Left kidney (tissue), 2 donors: Measurements from ENCODE around the gene RALGAPA1. TPM values are rescaled to one million over a fixed set of nuclear protein-coding genes. Genes with fewer than 3 reads are reported as not detected.
A peak's percentile ranks its signal among the peaks of the same experiment; 100 is the strongest.
"Not testable (repeated sequence)": the region's sequence is repeated elsewhere in the genome, so short reads cannot be mapped to it uniquely, and the experiment has no call there.

Source experiments
- DNase-seq: peaks from one replicate; pipeline ENCODE4 v3.0.0-alpha.2; 2013
- polyA plus RNA-seq: library from polyadenylated mRNA; unstranded; fragments of 120-200 nt; gene quantifications from one replicate; pipeline ENCODE4 v1.2.1, GENCODE V29; 2013; ENCODE audit not compliant: insufficient read length

RALGAPA1 gene
- polyA plus RNA-seq, 1 donor: 48.7 TPM

DNA sequence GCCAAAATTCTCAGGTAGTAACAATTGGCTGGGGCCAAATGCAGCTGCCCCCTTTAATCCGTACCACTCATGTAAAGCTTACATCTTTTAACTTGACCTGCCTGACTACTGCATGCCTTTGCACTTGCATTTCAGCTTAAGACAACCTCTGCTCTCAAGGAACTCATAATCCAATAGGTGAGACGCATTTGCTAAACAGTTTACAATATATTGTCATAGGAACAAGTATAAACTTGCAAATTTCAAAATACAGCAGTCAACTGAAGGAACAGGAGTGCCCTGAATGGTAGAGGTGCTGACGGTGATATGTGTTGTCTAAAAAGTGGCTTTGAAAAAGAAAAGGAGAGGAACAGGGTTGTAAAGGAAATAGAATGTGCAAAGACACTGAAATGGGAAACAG, 13.4 kb upstream of the RALGAPA1 start:
- DNase-seq: no peak

DNA sequence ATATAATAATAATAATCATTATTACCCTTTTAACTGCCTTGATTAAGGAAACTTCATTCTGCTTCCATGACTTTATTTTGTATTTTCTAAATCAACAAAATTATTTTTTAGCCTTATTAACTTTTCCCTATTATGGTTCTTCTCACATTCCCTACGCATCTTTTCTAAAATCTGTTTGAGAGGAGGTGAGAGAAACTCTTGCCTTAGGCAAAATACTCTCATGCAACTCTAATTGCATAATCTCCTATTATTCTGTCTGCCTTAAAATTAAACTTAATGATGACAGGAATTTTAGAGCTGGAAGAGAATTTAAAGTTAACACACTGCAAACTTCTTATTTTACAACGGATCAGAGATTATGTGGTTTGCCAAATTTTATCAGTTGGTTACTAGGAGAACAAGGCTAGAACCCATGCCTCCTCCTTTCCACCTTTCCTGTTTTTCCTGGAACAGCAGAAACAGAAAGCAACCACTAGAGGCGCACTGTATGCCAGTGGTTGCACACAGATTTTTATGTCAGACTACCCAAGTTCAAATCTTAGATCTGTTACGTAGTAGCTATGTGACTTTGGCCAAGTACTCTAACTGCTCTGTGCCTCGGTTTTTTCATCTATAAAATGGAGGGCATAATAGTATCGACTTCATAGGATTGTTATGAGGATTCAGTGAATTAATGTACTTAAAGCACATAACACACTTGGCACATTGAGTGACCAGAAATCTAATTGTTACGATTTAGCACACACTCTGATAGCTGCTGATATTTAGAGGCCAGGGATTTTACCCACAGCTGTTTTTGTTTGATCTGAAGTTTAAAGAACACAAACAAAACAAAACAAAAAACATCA, 12.7 kb upstream of the RALGAPA1 start:
- no peak for DNase-seq

DNA sequence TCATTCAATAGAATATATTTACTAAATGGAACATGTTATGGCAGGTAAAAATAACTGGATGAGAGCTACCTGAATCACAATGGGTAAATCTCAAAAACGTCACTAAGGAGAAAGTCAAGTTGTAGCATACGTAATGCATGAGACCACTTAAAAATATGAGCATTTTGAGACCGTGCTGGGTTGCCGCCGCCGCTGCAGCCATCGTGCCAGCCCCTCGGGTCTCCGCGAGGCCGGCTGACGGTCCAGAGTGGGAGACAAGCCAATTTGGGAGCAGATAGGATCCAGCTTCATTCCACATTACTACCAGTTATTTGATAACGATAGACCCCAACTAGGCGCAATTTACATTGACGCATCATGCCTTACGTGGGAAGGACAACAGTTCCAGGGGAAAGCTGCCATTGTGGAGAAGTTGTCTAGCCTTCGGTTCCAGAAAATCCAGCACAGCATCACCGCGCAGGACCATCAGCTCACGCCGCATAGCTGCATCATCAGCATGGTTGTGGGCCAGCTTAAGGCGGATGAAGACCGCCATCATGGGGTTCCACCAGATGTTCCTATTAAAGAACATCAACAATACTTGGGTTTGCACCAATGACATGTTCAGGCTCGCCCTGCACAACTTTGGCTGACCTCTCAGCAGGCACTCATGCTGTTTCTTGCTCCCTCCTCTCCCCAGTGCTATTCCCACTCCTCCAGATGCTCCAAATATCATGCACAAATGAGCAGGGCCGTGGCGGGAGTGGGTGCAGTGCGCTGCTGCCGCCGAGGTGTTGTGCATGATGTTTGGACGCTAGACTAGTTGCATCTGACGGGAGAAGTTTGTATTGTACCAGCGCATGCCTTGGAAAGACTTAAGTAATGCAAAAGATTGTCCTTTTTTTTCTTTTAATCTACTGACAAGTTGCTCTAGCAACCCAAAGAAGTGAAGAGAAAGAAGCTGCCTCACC, 10.8 kb upstream of the RALGAPA1 start:
- DNase-seq: no peak

DNA sequence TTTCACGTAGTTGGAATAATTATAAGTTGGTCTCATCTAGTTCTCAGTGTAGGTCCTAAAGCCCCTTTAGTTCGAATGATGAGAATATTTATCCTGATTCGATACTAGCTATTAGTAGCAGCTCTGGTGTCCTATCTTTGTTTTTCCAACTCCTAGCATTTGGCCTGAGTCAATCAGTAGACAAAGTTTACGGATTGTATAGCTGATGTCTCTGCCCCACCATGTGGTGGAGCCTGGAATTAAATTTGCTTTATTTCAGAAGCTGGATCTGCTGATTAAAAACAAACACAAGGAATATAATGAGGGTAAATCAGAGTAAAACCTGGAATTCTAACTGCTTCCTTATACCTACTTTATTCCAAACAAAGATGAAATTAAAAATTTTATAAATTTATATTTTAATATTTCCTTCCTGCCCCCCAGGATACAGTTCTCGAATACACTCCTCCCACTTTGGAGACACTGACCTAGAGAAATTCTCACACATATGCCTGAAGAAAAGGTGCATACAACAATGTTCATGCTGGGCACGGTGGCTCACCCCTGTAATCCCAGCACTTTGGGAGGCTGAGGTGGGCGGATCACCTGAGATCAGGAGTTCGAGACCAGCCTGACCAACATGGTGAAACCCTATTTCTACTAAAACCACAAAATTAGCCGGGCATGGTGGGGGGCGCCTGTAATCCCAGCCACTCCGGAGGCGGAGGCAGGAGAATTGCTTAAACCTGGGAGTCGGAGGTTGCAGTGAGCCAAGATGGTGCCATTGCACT, 9.4 kb upstream of the RALGAPA1 start:
- DNase-seq: no peak

DNA sequence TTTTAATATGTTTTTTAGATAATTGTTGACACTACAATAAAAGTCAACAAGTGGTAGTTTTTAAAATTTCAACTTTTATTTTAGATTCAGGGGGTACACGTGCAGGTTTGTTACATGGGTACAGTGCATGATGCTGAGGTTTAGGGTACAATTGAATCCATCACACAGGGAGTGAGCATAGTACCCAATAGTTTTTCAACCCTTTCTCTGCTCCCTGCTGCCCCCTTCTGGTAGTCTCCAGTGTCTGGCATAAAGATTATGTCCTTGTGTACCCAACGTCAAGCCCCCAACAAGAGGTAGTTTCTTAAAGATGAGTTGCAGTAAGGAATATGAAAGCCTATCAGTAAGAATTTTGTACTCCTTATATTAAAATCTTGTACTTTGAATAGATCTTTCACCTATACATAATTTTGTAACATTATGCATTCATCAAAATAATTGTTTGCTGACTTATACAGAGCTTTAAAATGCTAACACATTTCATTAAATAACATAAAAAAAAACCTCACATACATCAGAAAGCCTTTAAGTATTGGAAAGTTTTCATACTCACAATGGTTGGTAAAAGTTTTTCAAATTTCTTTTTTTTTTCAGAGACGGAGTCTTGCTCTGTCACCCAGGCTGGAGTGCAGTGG, 5.4 kb upstream of the RALGAPA1 start:
- DNase-seq: no peak

DNA sequence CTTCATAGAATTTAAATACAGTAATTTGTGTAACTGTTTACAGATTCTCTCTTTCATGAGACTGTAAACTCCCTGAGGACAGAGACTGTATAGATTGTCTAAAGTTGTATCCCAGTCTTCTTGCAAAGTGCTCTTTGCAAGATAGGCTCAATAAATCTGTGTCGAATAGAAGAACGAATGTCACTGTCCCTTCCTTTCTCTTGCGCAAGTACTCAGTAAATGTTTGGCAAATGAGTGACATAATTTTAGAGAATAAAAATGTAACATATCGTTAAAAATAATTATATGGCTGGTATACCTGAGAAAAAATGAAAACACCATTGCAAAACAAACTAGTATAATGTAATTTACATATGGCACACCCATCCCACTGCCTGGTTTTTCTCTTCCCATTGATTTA, 1.9 kb upstream of the RALGAPA1 start:
- no peak for DNase-seq

DNA sequence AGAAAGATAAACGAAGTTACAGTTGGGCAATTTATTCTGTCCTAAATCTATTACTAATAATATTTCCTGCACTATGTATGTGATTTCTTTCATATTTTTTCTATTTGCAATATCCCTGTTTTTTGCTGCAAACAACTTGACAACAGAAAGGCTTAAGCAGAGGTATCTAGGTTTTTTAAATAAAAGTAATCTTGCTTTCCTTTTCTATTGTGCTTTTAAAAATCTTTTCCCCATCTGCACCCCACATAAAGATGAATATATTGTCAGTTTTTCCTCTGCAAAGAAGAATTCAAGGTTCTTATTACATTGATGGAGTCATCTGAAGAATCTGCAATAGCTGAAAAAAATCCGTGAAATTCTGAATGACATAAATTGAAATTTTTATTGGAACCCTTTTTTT, 502 bp upstream of the RALGAPA1 start:
- DNase-seq: no peak

DNA sequence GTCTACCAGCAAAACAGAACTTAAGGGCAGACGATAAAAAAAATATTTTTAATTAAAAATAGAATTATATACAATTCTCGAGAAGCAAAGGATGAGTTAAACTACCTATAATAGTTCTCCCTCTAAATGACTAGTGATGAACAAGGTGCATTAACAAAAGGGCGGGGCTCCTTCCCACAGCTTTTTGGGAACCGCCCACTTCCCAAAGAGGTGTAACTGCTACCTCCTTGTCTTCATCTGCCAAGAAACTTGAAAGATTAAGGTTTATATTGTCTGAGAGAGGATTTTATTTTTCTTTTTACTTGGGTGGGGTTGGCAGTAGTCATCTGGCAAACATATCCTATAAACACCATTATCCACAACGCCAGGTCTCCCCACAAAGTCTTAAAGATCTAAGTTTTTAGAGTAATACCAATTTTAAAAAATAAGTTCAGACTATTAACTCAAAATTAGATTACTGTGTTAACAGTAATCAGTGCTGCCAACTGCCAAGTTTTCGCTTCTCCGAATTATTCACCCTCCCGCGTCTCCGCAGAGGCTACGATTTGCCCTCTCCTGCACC, 938 bp downstream of the RALGAPA1 start:
- DNase-seq: peak; percentile 40

DNA sequence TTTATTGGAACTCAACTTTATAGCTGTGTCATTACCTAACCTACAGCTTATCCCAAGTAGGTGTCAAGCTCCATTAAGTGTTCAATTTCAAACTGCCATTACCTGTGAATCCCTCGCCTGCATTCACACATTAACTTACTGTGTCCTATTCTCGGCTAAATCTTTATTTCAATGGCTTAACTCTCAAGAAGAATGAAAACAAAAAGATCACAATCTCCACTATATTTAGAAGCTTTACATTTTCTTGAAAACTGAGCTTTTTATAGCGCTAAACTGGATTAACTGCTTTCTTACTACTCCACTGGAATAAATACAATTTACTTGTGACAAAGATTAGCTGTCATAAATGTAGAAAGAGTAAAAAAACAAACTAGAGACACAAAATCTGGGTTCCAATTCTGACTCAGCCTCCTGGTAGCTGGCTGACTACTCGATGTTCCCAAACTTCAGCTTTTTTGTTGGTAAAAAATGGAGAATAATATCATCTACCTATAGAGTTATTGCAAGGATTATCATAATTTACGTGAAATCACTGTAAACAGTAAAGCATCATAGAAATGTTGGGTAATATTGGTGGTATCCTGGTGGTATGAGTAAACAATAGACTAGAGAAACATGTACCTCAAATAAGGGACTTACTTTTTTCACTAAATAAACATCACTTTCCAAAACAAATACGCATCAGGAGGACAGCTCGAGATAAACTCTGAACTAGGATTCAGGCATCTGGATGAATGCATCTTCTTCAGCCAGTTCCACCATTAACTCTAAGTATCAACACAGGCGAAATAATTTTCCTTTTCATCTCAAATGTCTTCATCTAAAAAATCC, 1.7 kb downstream of the RALGAPA1 start:
- DNase-seq: no peak

DNA sequence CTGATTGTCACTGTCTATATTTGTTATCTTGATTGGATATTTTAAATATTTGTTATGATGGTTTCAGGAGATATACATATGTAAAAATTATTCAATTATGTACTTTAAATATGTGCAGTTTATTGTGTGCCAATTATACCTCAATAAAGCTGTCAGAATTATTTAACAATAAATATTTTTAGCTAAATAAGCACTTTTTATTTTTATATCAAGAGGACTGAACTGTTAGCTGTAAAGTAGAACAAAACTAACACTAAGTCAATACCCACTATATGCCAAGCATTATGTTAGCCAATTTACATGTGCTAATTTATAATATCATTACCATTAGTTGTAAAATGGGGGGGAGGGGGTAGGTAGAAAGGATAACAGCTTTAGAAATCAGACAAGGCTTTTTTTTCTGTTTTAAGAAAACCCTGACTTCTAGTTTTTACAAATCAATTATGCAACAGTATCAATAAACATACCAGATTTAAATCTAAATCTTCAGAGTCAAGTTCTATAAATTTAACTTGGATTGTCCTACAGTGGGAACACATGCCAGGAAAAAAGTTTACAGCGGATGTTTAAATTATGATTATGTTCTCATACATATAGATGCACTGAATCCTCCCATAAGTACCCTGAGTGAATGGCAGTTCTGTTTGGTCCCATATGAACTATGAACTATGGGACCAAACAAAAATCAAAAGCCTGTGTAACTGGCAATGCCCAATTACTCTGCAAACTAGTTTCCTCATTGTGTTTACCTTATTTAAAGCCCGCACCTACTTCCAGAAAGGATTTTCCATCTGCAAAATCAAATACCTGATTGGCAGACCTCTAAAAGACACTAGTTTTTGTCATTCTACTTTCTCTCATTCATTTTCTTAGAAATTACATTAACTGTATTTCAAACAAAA, 2.8 kb downstream of the RALGAPA1 start:
- DNase-seq: no peak

DNA sequence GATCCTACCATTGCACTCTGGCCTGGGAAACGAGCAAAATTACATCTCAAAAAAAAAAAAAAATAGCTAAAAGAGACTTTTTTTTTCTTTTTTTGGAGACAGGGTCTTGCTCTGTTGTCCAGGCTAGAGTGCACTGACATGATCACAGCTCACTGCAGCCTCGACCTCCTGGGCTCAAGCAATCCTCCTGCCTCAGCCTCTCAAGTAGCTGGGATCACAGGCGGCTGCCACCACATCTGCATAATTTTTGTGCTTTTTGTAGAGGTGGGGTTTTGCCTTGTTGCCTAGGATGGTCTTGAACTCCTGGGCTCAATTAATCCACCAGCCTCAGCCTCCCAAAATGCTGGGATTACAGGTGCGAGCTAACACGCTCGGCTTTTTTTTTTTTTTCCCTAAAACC, 11.3 kb downstream of the RALGAPA1 start:
- no peak for DNase-seq

DNA sequence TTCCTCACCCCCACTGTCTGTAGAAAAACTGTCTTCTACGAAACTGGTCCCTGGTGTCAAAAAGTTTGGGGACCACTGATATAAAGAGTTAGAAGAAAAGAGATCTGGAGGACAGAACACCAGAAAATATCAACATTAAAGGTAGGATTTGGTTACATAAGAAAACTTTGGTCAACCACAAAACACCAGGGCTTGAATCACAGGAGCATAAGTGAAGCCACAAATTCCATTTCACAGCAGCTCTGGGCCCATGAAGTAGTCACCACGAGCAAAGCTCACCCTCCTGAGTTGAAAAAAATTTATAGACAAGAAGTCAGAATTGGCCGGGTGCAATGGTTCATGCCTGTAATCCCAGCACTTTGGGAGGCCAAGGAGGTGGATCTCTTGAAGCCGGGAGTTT, 19.4 kb downstream of the RALGAPA1 start:
- no peak for DNase-seq

DNA sequence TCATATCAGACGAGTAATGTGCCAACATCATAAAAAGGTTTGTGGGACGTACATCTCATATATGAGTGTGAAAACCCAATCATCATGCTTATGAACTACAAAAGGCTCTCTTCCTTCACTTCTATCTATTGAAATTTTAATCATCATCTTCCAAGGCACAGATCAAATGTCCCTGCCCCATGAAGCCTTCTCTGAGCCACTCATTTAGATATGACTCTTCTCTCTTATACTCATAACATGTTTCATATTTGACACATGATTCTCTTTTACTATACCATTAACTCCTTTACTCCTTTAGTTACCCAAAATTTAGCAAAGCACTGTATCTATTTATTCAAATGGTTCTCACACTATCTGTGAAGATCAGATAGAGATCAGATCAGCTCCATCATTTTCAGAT, 22.2 kb downstream of the RALGAPA1 start:
- DNase-seq: no peak

DNA sequence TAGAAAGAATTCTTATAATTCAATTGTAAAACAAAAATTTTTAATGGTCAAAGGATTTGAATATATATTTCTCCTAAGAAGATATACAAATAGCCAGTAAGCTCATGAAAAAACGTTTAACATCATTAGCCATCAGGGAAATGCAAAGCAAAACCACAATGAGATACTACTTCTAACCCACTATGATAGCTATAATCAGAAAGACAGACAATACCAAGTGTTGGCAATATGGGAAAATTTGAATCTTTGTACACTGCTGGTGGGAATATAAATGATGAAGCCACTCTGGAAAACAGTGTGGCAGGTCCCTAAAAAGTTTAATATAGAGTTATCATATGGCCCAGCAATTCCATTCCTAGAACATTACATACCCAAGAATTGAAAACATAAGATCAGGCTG, 25.4 kb downstream of the RALGAPA1 start:
- no peak for DNase-seq

DNA sequence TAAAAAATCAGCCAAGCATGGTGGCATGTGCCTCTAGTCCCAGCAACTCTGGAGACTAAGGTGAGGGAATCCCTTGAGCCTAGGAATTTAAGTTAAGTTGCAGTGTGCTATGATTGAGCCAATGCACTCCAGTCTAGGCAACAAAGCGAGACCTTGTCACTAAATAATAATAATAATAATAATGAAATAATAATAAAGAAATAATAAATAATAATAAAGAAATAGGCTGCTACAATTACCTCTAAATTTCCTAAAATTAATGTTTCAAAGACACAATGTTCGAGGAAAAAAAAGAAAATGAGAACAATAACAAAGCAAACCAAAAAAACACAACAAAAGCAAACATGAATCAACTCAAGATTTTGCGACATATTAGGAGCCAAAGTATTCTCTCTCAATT, 29.7 kb downstream of the RALGAPA1 start:
- no peak for DNase-seq

DNA sequence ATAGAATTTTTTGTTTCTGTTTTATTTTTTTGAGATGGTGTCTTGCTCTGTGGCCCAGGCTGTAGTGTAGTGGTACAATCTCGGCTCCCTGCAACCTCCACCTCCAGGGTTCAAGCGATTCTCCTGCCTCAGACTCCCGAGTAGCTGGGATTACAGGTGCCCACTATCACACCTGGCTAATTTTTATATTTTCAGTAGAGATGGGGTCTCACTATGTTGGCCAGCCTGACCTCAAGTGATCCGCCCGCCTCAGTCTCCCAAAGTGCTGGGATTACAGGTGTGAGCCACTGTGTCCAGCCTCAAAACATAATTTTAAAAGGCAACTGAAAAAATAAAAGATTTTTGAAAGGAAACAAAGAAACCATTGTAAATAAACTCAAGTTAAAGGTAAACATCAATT, 31.5 kb downstream of the RALGAPA1 start:
- DNase-seq: not testable (repeated sequence)

DNA sequence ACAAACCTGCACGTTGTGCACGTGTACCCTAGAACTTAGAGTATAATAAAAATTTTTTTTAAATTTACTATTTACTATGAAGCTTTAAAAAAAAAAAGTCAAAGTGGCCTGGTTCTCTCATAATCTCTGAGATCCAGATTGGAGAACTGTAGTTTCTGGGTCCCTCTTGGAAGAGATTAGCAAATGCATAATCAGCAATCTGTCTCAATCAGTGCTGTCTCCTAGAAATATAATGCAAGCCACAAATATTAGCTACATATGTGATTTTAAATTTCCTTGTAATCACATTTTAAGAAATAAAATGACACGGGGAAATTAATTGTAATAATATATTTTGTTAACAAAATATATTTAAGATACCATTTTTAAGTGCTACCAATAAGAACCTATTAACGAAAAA, 32.3 kb downstream of the RALGAPA1 start:
- DNase-seq: no peak

DNA sequence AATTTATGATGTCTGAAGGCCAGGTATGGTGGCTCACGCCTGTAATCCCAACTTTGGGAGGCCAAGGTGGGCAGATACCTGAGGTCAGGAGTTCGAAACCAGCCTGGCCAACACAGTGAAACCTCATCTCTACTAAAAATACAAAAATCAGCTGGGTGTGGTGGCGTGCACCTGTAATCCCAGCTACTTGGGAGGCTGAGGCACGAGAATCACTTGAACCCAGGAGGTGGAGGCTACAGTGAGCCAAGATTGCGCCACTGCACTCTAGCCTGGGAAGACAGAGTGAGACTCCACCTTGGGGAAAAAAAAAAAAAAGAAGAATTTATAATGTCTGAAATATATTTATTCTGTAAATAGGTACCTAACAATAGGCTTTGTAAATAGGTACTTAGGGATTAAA, 33.0 kb downstream of the RALGAPA1 start:
- DNase-seq: not testable (repeated sequence)

DNA sequence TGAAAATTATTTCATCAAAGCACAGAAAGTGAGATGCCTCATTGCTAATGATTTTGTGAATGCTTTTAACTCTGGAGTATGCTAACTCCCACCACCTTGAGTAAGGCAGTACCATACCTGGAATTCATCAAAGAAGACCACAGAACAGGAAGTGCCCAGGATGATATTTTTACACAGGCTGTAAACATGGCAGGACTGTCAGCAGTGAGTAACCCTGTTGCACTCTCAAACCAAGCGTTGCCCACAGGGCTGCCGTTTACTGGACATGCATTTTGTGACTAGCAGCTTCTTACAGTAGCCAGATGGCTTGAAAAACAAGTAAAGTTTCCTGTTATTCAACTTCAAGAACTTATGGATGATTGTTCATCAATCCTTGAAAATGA, 42.4 kb downstream of the RALGAPA1 start:
- DNase-seq: no peak
